ENCODE data around the gene ITIH6.
A peak's percentile ranks its signal among the peaks of the same experiment; 100 is the strongest.

ITIH6 gene

DNA sequence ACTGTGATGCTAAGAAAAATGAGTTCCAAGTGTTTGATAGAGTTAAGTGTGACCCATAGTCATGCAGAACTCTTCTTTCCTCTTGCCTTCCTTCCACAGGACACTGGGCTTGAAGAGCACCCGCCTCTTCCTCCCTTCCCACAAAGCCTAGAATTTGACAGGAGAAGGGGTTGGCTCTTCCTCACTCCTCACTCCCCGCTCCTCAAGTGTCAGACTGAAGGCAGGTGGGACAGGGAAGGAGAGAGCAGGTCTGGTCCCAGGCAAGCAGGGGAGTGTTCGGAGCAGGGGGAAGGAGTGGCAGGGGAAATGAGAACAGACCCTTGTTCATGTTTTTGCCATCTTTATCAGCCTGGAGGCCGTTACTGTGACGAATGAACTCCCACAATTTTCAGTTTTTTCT, 20.2 kb upstream of the ITIH6 start:
- DNase-seq (ENCODE audit: low spot score): no peak
- in situ Hi-C loops (cut with MboI; ENCODE audit: low sequenced_read_pairs, unreplicated experiment): no loop called here
- TF ChIP-seq, protein P1, sequence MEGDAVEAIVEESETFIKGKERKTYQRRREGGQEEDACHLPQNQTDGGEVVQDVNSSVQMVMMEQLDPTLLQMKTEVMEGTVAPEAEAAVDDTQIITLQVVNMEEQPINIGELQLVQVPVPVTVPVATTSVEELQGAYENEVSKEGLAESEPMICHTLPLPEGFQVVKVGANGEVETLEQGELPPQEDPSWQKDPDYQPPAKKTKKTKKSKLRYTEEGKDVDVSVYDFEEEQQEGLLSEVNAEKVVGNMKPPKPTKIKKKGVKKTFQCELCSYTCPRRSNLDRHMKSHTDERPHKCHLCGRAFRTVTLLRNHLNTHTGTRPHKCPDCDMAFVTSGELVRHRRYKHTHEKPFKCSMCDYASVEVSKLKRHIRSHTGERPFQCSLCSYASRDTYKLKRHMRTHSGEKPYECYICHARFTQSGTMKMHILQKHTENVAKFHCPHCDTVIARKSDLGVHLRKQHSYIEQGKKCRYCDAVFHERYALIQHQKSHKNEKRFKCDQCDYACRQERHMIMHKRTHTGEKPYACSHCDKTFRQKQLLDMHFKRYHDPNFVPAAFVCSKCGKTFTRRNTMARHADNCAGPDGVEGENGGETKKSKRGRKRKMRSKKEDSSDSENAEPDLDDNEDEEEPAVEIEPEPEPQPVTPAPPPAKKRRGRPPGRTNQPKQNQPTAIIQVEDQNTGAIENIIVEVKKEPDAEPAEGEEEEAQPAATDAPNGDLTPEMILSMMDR (IDR thresholded peaks at IDR 0.05; ENCODE audit: borderline replicate concordance, control extremely low read depth, extremely low read depth, insufficient read depth, missing control alignments): no peak

DNA sequence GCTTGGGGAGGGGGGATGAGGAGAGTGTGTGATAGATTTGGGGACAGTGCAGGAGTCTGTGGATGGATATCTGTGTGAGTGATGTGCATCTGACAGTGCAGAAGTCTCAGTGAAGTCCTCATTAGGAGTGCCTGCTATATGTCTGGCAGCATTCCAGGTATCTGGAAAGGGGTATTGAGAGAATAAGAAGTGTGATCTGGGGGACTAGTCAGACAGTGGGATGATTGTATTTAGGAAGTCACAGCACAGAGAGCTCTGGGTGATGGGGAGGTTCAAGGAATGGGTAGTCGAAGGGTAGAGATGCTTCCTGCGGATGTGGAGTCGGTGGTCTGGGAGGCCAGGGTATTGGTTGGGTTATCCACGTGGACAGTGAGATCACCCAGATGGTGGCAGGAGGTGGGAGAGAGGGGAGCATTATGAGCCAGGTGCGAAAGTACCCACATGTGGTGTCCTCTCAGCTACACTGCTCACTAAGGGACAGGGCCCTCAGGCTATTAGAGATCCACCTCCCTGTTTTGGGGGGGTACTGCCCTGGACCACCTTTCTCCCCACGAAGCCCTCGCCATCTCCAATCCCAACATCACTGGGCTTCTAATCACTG, 19.3 kb upstream of the ITIH6 start:
- TF ChIP-seq, protein P1 (IDR thresholded peaks at IDR 0.05; ENCODE audit: borderline replicate concordance, control extremely low read depth, extremely low read depth, insufficient read depth, missing control alignments): no peak
- in situ Hi-C loops (cut with MboI; ENCODE audit: low sequenced_read_pairs, unreplicated experiment): no loop called here
- no peak for DNase-seq (ENCODE audit: low spot score)

DNA sequence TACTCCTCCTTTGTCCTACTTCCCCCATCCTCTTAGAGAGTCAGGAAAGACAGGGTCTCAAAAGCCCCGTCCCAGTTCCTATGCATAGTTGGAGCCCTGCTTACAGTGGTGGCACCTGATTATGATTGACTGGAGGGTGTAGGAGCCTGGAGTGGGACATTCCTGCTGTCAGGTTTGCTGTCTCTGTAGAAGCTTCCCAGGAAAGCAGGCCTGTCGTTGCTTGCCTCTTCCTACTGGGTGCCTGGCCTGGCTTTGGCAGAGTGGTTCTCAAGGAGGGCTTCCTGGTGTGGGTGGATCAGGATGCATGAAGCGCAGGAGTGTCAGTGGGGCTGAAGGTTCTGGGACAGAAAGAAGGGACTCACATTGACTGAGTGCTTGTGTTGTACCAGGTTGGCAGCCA, 14.3 kb upstream of the ITIH6 start:
- in situ Hi-C loops (cut with MboI; ENCODE audit: low sequenced_read_pairs, unreplicated experiment): no loop called here
- TF ChIP-seq, protein P1 (IDR thresholded peaks at IDR 0.05; ENCODE audit: borderline replicate concordance, control extremely low read depth, extremely low read depth, insufficient read depth, missing control alignments): no peak
- DNase-seq (ENCODE audit: low spot score): no peak

DNA sequence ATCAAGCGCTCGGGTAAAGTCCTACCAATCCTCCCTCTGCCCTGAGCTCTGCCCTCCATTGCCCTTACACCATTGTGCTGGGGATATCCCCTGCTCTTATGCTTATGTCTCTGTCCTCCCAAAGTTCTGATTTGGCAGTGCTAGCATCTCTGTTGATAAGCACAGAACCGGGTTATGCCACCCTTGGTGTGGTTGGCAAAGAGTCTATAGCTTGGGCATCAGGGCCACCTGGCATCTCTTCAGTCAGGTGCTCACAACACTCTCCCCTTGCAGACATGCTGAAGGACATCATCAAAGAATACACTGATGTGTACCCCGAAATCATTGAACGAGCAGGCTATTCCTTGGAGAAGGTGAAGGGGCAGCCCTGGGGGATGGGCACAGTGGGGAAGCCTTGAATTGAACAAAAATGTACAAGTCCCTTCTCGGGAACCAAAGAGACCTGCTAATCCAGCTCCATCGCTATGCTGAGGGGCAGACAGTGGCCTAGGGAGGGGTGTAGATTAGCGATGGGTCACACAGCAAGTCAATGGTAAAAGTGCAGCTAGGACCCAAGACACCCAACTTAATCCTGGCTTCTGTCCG, 13.3 kb upstream of the ITIH6 start:
- TF ChIP-seq, protein P1 (IDR thresholded peaks at IDR 0.05; ENCODE audit: borderline replicate concordance, control extremely low read depth, extremely low read depth, insufficient read depth, missing control alignments): no peak
- no peak for DNase-seq (ENCODE audit: low spot score)
- in situ Hi-C loops (cut with MboI; ENCODE audit: low sequenced_read_pairs, unreplicated experiment): no loop called here

DNA sequence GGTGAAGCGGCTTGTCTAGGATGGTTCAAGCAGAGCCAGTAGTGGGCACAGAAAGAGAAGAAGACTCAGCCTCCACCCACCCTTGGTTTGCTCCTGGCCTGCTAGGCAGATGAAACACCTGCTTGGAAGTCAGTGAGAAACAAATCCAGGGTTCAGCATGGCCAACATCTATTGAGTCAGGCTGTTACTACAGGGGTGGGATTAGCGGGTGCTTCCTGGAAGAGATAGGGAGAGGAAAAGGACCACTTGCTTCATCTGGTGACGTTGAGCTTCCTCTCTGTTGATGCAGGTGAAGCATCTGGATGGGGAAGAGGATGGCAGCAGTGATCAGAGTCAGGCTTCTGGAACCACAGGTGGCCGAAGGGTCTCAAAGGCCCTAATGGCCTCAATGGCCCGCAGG, 12.5 kb upstream of the ITIH6 start:
- TF ChIP-seq, protein P1 (IDR thresholded peaks at IDR 0.05; ENCODE audit: borderline replicate concordance, control extremely low read depth, extremely low read depth, insufficient read depth, missing control alignments): no peak
- in situ Hi-C loops (cut with MboI; ENCODE audit: low sequenced_read_pairs, unreplicated experiment): no loop called here

DNA sequence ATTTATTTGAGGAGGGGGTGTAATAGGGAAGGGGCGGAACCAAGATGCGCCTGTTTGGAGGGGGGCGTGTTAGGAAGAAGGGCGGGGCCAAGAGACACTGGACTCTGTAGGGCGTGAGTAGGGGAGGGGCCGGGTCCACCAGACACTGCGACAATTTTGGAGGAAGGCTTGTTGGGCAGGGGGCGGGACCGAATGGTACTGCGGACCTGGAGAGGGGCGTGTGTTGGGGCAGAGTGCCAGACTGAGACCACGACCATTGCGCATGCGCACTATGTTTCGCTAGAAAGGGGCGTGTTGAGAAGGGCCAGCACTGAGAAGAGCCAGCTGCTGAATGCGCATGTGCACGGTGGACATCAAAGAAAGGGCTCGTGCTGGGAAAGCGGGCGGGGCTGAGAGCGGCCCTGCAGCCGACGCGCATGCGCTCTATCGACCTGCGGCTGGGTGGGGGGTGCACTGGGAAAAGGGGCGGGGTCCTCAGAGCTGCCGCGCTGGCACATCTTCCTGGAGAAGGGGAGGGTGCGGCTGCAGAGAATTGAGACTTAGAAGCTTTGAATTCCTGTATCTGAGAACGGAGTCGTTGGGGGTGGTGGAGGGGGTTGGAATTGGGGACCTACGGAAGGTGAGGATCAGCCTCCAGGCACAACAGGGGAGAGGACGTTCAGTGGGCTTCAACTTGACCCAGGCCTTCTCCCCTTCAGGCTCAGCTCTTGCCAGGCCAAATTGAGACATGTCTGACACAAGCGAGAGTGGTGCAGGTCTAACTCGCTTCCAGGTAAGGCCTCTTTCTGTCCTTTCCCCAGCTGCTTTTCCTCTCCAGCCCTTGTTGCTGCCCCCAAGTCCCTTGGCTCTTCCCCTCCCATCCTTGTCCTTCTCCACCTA, 10.8 kb upstream of the ITIH6 start:
- TF ChIP-seq, protein P1 (IDR thresholded peaks at IDR 0.05; ENCODE audit: borderline replicate concordance, control extremely low read depth, extremely low read depth, insufficient read depth, missing control alignments): no peak
- in situ Hi-C loops (cut with MboI; ENCODE audit: low sequenced_read_pairs, unreplicated experiment): no loop called here
- DNase-seq (ENCODE audit: low spot score): peak; percentile 95

More for the DNA sequence above, 12.5 kb upstream of the ITIH6 start:
- DNase-seq (ENCODE audit: low spot score): no peak

Measured in GM13976 (cell line).